Measurements from ENCODE around the gene SLC2A4RG. TPM values are rescaled to one million over a fixed set of nuclear protein-coding genes. Genes with fewer than 3 reads are reported as not detected.
A peak's percentile ranks its signal among the peaks of the same experiment; 100 is the strongest.

Gene SLC2A4RG
- total and polyA plus RNA-seq, 2 of the 13 experiments (the other 11 are each of a cell fraction or from before 2014, with no cell fraction given) = 91.4 to 95.9 TPM

DNA sequence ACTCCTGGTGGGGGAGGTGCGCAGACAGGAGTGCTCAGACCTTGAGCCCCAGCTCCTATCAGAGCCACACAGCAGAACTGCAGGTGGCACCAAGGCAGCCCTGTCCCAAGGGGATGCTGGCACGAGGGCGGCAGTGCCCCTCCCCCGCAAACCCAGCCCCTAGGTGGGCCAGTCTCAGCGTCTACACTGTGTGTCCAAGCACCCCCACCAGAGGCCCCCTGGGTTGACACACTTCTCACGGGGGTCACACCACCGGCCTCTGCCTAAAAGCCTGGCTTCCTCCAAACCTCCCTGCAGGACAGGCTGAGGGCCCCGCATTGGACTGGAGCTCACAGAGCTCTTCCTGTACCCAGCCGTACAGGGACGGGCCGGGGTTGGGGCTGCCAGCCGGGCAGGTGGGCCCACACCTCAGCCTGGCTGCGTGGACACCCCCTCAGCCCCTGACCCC is 8.1 kb downstream of the SLC2A4RG start (continued):
- TF ChIP-seq, protein P1, sequence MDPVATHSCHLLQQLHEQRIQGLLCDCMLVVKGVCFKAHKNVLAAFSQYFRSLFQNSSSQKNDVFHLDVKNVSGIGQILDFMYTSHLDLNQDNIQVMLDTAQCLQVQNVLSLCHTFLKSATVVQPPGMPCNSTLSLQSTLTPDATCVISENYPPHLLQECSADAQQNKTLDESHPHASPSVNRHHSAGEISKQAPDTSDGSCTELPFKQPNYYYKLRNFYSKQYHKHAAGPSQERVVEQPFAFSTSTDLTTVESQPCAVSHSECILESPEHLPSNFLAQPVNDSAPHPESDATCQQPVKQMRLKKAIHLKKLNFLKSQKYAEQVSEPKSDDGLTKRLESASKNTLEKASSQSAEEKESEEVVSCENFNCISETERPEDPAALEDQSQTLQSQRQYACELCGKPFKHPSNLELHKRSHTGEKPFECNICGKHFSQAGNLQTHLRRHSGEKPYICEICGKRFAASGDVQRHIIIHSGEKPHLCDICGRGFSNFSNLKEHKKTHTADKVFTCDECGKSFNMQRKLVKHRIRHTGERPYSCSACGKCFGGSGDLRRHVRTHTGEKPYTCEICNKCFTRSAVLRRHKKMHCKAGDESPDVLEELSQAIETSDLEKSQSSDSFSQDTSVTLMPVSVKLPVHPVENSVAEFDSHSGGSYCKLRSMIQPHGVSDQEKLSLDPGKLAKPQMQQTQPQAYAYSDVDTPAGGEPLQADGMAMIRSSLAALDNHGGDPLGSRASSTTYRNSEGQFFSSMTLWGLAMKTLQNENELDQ (CRISPR knock-in tag; IDR thresholded peaks at IDR 0.05; ENCODE audit: borderline replicate concordance) = no peak
- TF ChIP-seq, protein P2, sequence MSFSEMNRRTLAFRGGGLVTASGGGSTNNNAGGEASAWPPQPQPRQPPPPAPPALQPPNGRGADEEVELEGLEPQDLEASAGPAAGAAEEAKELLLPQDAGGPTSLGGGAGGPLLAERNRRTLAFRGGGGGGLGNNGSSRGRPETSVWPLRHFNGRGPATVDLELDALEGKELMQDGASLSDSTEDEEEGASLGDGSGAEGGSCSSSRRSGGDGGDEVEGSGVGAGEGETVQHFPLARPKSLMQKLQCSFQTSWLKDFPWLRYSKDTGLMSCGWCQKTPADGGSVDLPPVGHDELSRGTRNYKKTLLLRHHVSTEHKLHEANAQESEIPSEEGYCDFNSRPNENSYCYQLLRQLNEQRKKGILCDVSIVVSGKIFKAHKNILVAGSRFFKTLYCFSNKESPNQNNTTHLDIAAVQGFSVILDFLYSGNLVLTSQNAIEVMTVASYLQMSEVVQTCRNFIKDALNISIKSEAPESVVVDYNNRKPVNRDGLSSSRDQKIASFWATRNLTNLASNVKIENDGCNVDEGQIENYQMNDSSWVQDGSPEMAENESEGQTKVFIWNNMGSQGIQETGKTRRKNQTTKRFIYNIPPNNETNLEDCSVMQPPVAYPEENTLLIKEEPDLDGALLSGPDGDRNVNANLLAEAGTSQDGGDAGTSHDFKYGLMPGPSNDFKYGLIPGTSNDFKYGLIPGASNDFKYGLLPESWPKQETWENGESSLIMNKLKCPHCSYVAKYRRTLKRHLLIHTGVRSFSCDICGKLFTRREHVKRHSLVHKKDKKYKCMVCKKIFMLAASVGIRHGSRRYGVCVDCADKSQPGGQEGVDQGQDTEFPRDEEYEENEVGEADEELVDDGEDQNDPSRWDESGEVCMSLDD (CRISPR knock-in tag; IDR thresholded peaks at IDR 0.05; ENCODE audit: borderline replicate concordance) = no peak
- no peak for TF ChIP-seq HDAC2 (CRISPR knock-in tag; IDR thresholded peaks at IDR 0.05)
- peak; percentile 42; the same call in 1 of the 2 replicates for TF ChIP-seq MYC (CRISPR knock-in tag; IDR thresholded peaks at IDR 0.05; ENCODE audit: borderline replicate concordance)
- TF ChIP-seq ZSCAN21 (CRISPR knock-in tag; IDR thresholded peaks at IDR 0.05; ENCODE audit: borderline replicate concordance) = no peak
- TF ChIP-seq BCL6 (CRISPR knock-in tag; IDR thresholded peaks at IDR 0.05) = 0 out of 2 replicates have a peak, but pooled peaks have one; percentile 17
- TF ChIP-seq ZMAT3 (CRISPR knock-in tag; conservative IDR thresholded peaks at IDR 0.05) = no peak
- TF ChIP-seq EEA1 (CRISPR knock-in tag; IDR thresholded peaks at IDR 0.05; ENCODE audit: borderline replicate concordance) = no peak
- no peak for TF ChIP-seq PHF21A (CRISPR knock-in tag; IDR thresholded peaks at IDR 0.05)
- TF ChIP-seq, protein P3, sequence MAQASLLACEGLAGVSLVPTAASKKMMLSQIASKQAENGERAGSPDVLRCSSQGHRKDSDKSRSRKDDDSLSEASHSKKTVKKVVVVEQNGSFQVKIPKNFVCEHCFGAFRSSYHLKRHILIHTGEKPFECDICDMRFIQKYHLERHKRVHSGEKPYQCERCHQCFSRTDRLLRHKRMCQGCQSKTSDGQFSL (CRISPR knock-in tag; IDR thresholded peaks at IDR 0.05) = peak; percentile 74; the same call in 1 of the 2 replicates
- TF ChIP-seq SPEN (CRISPR knock-in tag; IDR thresholded peaks at IDR 0.05; ENCODE audit: low read depth) = no peak
- TF ChIP-seq PAF1 (CRISPR knock-in tag; IDR thresholded peaks at IDR 0.05) = no peak
- TF ChIP-seq ZMYM3 (CRISPR knock-in tag; IDR thresholded peaks at IDR 0.05) = no peak
- TF ChIP-seq ZNF850 (CRISPR knock-in tag; conservative IDR thresholded peaks at IDR 0.05) = no peak
- TF ChIP-seq, protein P4, sequence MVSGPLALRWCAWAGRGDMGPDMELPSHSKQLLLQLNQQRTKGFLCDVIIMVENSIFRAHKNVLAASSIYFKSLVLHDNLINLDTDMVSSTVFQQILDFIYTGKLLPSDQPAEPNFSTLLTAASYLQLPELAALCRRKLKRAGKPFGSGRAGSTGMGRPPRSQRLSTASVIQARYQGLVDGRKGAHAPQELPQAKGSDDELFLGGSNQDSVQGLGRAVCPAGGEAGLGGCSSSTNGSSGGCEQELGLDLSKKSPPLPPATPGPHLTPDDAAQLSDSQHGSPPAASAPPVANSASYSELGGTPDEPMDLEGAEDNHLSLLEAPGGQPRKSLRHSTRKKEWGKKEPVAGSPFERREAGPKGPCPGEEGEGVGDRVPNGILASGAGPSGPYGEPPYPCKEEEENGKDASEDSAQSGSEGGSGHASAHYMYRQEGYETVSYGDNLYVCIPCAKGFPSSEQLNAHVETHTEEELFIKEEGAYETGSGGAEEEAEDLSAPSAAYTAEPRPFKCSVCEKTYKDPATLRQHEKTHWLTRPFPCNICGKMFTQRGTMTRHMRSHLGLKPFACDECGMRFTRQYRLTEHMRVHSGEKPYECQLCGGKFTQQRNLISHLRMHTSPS (CRISPR knock-in tag; IDR thresholded peaks at IDR 0.05; ENCODE audit: low read depth) = peak; percentile 37
- peak; percentile 32; the same call in 1 of the 2 replicates for TF ChIP-seq ZNF563 (CRISPR knock-in tag; IDR thresholded peaks at IDR 0.05)
- no peak for TF ChIP-seq ZBTB8A (CRISPR knock-in tag; IDR thresholded peaks at IDR 0.05; ENCODE audit: borderline replicate concordance, low read depth)
- TF ChIP-seq ZNF20 (CRISPR knock-in tag; IDR thresholded peaks at IDR 0.05) = no peak
- TF ChIP-seq, protein P5, sequence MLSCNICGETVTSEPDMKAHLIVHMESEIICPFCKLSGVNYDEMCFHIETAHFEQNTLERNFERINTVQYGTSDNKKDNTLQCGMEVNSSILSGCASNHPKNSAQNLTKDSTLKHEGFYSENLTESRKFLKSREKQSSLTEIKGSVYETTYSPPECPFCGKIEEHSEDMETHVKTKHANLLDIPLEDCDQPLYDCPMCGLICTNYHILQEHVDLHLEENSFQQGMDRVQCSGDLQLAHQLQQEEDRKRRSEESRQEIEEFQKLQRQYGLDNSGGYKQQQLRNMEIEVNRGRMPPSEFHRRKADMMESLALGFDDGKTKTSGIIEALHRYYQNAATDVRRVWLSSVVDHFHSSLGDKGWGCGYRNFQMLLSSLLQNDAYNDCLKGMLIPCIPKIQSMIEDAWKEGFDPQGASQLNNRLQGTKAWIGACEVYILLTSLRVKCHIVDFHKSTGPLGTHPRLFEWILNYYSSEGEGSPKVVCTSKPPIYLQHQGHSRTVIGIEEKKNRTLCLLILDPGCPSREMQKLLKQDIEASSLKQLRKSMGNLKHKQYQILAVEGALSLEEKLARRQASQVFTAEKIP (CRISPR knock-in tag; IDR thresholded peaks at IDR 0.05; ENCODE audit: borderline replicate concordance) = no peak
- TF ChIP-seq ZNF367 (CRISPR knock-in tag; IDR thresholded peaks at IDR 0.05; ENCODE audit: borderline replicate concordance) = no peak
- no peak for TF ChIP-seq TP53 (CRISPR knock-in tag; conservative IDR thresholded peaks at IDR 0.05)

Measured in HepG2 (cell line).